DOHH2 (cell line): ENCODE measurements around the gene SLC5A10.

ENCODE experiments used
- H3F3A ChIP-seq: fragments of 200-600 bp; sonication (generic), shearing (Covaris generic); 2 replicates; pipeline ENCODE4 v1.6.0; 2016; ENCODE audit warnings: antibody characterized with exemption, mild to moderate bottlenecking; ENCODE audit not compliant: control insufficient read depth, insufficient read depth
- H3K27ac ChIP-seq: fragments of 200-600 bp; sonication (generic); 2 replicates; pipeline ENCODE4 v1.5.1; 2014; ENCODE audit warnings: low read depth, mild to moderate bottlenecking, low read length, moderate library complexity
- H3K27me3 ChIP-seq: fragments of 200-600 bp; sonication (generic); 2 replicates; pipeline ENCODE4 v1.6.1; 2014; ENCODE audit warnings: mild to moderate bottlenecking, low read length, mixed read lengths; ENCODE audit not compliant: control insufficient read depth
- H3K36me3 ChIP-seq: fragments of 200-600 bp; sonication (generic); 2 replicates; pipeline ENCODE4 v1.6.1; 2014; ENCODE audit warnings: mild to moderate bottlenecking, low read length, moderate library complexity, mixed read lengths; ENCODE audit not compliant: control insufficient read depth
- H3K4me1 ChIP-seq: fragments of 200-600 bp; sonication (generic); 2 replicates; pipeline ENCODE4 v1.6.1; 2014; ENCODE audit warnings: mild to moderate bottlenecking, low read length, mixed read lengths; ENCODE audit not compliant: control insufficient read depth
- H3K4me2 ChIP-seq: fragments of 200-600 bp; sonication (generic); 2 replicates; pipeline ENCODE4 v1.6.0; 2014; ENCODE audit warnings: mild to moderate bottlenecking, low read length, moderate library complexity
- H3K4me3 ChIP-seq: fragments of 200-600 bp; sonication (generic); 2 replicates; pipeline ENCODE4 v1.5.1; 2014; ENCODE audit warnings: mild to moderate bottlenecking, low read length, mixed read lengths
- H3K79me2 ChIP-seq: fragments of 200-600 bp; sonication (generic); 2 replicates; pipeline ENCODE4 v1.6.1; 2014; ENCODE audit warnings: mild to moderate bottlenecking, low read length, mixed read lengths; ENCODE audit not compliant: control insufficient read depth
- H3K9me2 ChIP-seq: fragments of 200-600 bp; sonication (generic); replicated peaks from 2 replicates; pipeline ENCODE4 v1.6.1; 2014; ENCODE audit warnings: mild to moderate bottlenecking, low read length, mixed read lengths; ENCODE audit not compliant: control insufficient read depth
- H3K9me3 ChIP-seq: fragments of 200-600 bp; sonication (generic); 2 replicates; pipeline ENCODE4 v1.6.1; 2014; ENCODE audit warnings: antibody characterized with exemption, low read length, mixed read lengths; ENCODE audit not compliant: control insufficient read depth, insufficient read depth
- H4K20me1 ChIP-seq: fragments of 200-600 bp; sonication (generic); 2 replicates; pipeline ENCODE4 v1.6.0; 2014; ENCODE audit warnings: low read depth, mild to moderate bottlenecking, antibody characterized with exemption, low read length, moderate library complexity; ENCODE audit not compliant: control insufficient read depth, insufficient read depth
- CTCF ChIP-seq: fragments of 200-600 bp; sonication (generic); IDR thresholded peaks from one replicate; pipeline ENCODE4 v1.5.1; 2014; ENCODE audit warnings: antibody characterized with exemption, mild to moderate bottlenecking, low read depth, low read length; ENCODE audit not compliant: poor library complexity, severe bottlenecking
- EZH2phosphoT487 ChIP-seq: fragments of 200-600 bp; sonication (generic); IDR thresholded peaks from 2 replicates; pipeline ENCODE4 v1.6.1; 2017; ENCODE audit warnings: borderline replicate concordance, mild to moderate bottlenecking, antibody characterized with exemption, low read length, moderate library complexity, mixed read lengths

Gene SLC5A10

DNA sequence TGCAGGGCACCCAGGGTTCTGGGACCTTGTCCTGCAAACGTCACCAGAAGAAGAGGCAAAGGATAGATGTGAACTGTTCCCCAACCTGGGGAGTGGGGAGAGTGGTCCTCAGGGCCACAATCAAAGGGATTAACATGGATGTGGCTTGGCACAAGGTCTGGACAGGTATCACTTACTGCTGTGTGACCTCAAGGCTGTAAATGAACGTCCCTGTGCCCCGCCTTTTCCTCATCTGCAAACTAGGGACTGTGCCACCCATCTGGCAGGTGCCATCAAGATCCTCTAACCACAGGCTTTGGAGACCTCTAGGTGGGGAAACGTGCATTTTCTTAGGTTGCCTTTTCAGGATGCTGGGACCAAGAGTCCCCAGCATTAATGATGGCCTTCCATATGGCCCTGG lies 25.1 kb downstream of the SLC5A10 start:
- Histone ChIP-seq H3K4me3 (no peak overlapping the region), H3K4me2 (no peak overlapping the region), H3K4me1 (no peaks in the 10 kb centered on the region), H3K9me2 (no peaks in the 10 kb centered on the region), H3K36me3 (peaks cover 21% of the 10 kb centered on the region), H3K27me3 (no peaks in the 10 kb centered on the region), H4K20me1 (no peaks in the 10 kb centered on the region), H3K27ac (no peak overlapping the region), H3F3A (no peaks in the 10 kb centered on the region), H3K9me3 (no peaks in the 10 kb centered on the region), H3K79me2 (no peaks in the 10 kb centered on the region)
- TF ChIP-seq CTCF (no peak), EZH2phosphoT487 (no peak)

- Histone ChIP-seq H3K4me2 (no peak overlapping the region), H3K4me3 (no peak overlapping the region), H3K36me3 (peaks cover 21% of the 10 kb centered on the region), H3K9me2 (no peaks in the 10 kb centered on the region), H3K27me3 (no peaks in the 10 kb centered on the region), H3K4me1 (no peaks in the 10 kb centered on the region), H3F3A (no peaks in the 10 kb centered on the region), H3K9me3 (no peaks in the 10 kb centered on the region), H3K27ac (no peak overlapping the region), H3K79me2 (no peaks in the 10 kb centered on the region), H4K20me1 (no peaks in the 10 kb centered on the region)
- TF ChIP-seq CTCF = no peak
Observed at GRCh38 chr17:18977646-18978045, 25.7 kb downstream of the SLC5A10 start.

- Histone ChIP-seq H3K4me3 (no peak overlapping the region), H3K79me2 (no peaks in the 10 kb centered on the region), H3K4me2 (no peak overlapping the region), H4K20me1 (no peaks in the 10 kb centered on the region), H3K9me2 (no peaks in the 10 kb centered on the region), H3K27me3 (no peaks in the 10 kb centered on the region), H3K9me3 (no peaks in the 10 kb centered on the region), H3K4me1 (no peaks in the 10 kb centered on the region), H3F3A (no peaks in the 10 kb centered on the region), H3K27ac (no peak overlapping the region), H3K36me3 (peaks cover 21% of the 10 kb centered on the region)
- TF ChIP-seq CTCF = no peak
- no peak for TF ChIP-seq EZH2phosphoT487
Observed at GRCh38 chr17:18978050-18978449, 26.1 kb downstream of the SLC5A10 start.

DNA sequence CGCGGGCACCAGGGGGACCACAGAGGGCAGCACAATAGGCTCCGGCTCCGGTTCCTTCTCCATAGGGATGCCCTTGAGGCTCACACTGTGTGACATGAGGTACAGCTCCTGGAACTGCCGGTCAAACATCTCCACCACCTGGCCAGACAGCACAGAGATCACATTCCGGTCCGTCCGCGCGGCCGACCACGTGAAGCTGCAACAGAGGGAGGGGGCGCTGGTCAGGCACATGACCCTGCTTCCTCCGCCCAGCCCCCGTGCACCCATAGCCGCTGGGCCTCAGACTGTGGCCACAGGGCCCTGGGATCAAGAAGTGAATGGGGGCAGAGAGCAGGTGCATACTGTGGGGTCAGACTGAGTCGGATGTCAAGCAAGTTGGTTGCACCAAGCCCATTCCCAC lies 26.7 kb downstream of the SLC5A10 start:
- TF ChIP-seq EZH2phosphoT487 (no peak), CTCF (no peak)
- Histone ChIP-seq H3K4me2 (no peak overlapping the region), H3K79me2 (no peaks in the 10 kb centered on the region), H3K4me3 (no peak overlapping the region), H3K36me3 (peaks cover 21% of the 10 kb centered on the region), H3K9me3 (no peaks in the 10 kb centered on the region), H3K9me2 (no peaks in the 10 kb centered on the region), H3F3A (no peaks in the 10 kb centered on the region), H3K27me3 (no peaks in the 10 kb centered on the region), H3K27ac (no peak overlapping the region), H4K20me1 (no peaks in the 10 kb centered on the region), H3K4me1 (no peaks in the 10 kb centered on the region)
